ENCODE measurements around the gene RTP1.

RTP1 gene

GRCh38 chr3:187185759-187186158 lies 11.5 kb upstream of the RTP1 start:
- no peak for DNase-seq (ENCODE audit: low read depth in 2 of 2)
- TF ChIP-seq CTCF (IDR thresholded peaks at IDR 0.05; ENCODE audit: low read depth, low read length): no peak

GRCh38 chr3:187186375-187186774 lies 10.9 kb upstream of the RTP1 start:
- H3K4me3 ChIP-seq (replicated peaks in 1 of 2; ENCODE audit: low read depth in 2 of 2, low read length in 2 of 2): no peak overlapping the region
- no peak for TF ChIP-seq CTCF (IDR thresholded peaks at IDR 0.05; ENCODE audit: low read depth, low read length)
- no peak for DNase-seq (ENCODE audit: low read depth in 2 of 2)

More at GRCh38 chr3:187185759-187186158, 11.5 kb upstream of the RTP1 start:
- no peak overlapping the region for H3K4me3 ChIP-seq (replicated peaks in 1 of 2; ENCODE audit: low read depth in 2 of 2, low read length in 2 of 2)

GRCh38 chr3:187186801-187187421 lies 10.4 kb upstream of the RTP1 start:
- TF ChIP-seq CTCF (IDR thresholded peaks at IDR 0.05; ENCODE audit: low read depth, low read length): no peak
- H3K4me3 ChIP-seq (replicated peaks in 1 of 2; ENCODE audit: low read depth in 2 of 2, low read length in 2 of 2): no peak overlapping the region
- peak; percentile 85 for DNase-seq (ENCODE audit: low read depth in 2 of 2)

- DNase-seq (ENCODE audit: low read depth in 2 of 2): no peak
- no peak for TF ChIP-seq CTCF (IDR thresholded peaks at IDR 0.05; ENCODE audit: low read depth, low read length)
- H3K4me3 ChIP-seq (replicated peaks in 1 of 2; ENCODE audit: low read depth in 2 of 2, low read length in 2 of 2): no peak overlapping the region
These were observed 8.4 kb upstream of the RTP1 start for GRCh38 chr3:187188931-187189330.

- no peak for DNase-seq (ENCODE audit: low read depth in 2 of 2)
- TF ChIP-seq CTCF (IDR thresholded peaks at IDR 0.05; ENCODE audit: low read depth, low read length): no peak
These were observed 6.0 kb upstream of the RTP1 start for GRCh38 chr3:187191271-187191670.

GRCh38 chr3:187193181-187193580 lies 4.1 kb upstream of the RTP1 start:
- DNase-seq (ENCODE audit: low read depth in 2 of 2): peak in 1 of 2 donors; percentile 30
- no peak overlapping the region for H3K4me3 ChIP-seq (replicated peaks in 1 of 2; ENCODE audit: low read depth in 2 of 2, low read length in 2 of 2)
- TF ChIP-seq CTCF (IDR thresholded peaks at IDR 0.05; ENCODE audit: low read depth, low read length): no peak

More at GRCh38 chr3:187191271-187191670, 6.0 kb upstream of the RTP1 start:
- H3K4me3 ChIP-seq (replicated peaks in 1 of 2; ENCODE audit: low read depth in 2 of 2, low read length in 2 of 2): no peak overlapping the region

Measured in cardiac fibroblast (primary cell).